Spleen (tissue), 11 donors: ENCODE results near the gene PEX7. TPM values are rescaled to one million over a fixed set of nuclear protein-coding genes. Genes with fewer than 3 reads are reported as not detected.
"Not testable (repeated sequence)": the region's sequence is repeated elsewhere in the genome, so short reads cannot be mapped to it uniquely, and the experiment has no call there.

ENCODE experiments used
- DNase-seq: peaks from one replicate; pipeline ENCODE4 v3.0.0-alpha.2; 2020
- H3K27ac ChIP-seq, 8 donors: fragments of 200-600 bp; sonication (generic) in 7 of 8; 1 replicate in 4 of 8; 2 replicates in 4 of 8; pipeline versions ENCODE4 v1.5.0 to v1.8.0; 2016 to 2021; ENCODE audit warnings: inconsistent platforms in 4 of 8, mild to moderate bottlenecking in 4 of 8, moderate library complexity in 1 of 8
- H3K27me3 ChIP-seq, 7 donors: fragments of 200-600 bp; sonication (generic) in 6 of 7; replicated peaks in 1 of 7; 1 replicate in 4 of 7; 2 replicates in 3 of 7; pipeline versions ENCODE4 v1.5.0 to v1.8.0; 2016 to 2021; ENCODE audit warnings: inconsistent platforms in 3 of 7, mild to moderate bottlenecking in 1 of 7
- H3K36me3 ChIP-seq, 6 donors: fragments of 200-600 bp; sonication (generic) in 5 of 6; 1 replicate in 4 of 6; 2 replicates in 2 of 6; pipeline versions ENCODE4 v1.5.0 to v1.8.0; 2016 to 2021; ENCODE audit warnings: inconsistent platforms in 2 of 6
- H3K4me1 ChIP-seq, 6 donors: fragments of 200-600 bp; sonication (generic) in 5 of 6; 1 replicate in 3 of 6; 2 replicates in 3 of 6; pipeline versions ENCODE4 v1.5.0 to v1.8.0; 2016 to 2021; ENCODE audit warnings: inconsistent platforms in 3 of 6
- H3K4me3 ChIP-seq, 8 donors: fragments of 200-600 bp; sonication (generic) in 7 of 8; 1 replicate in 4 of 8; 2 replicates in 4 of 8; pipeline versions ENCODE4 v1.5.0 to v1.8.0; 2016 to 2021; ENCODE audit warnings: inconsistent platforms in 4 of 8, mild to moderate bottlenecking in 4 of 8, moderate library complexity in 2 of 8
- H3K9me3 ChIP-seq, 8 donors: fragments of 200-600 bp; sonication (generic) in 7 of 8; 1 replicate in 4 of 8; 2 replicates in 4 of 8; pipeline versions ENCODE4 v1.5.0 to v1.8.0; 2016 to 2021; ENCODE audit warnings: inconsistent platforms in 4 of 8
- POLR2A ChIP-seq, 3 donors: fragments of 450-650 bp; IDR thresholded peaks; one replicate each; pipeline ENCODE4 v1.5.1; 2017; ENCODE audit warnings: antibody characterized with exemption in 3 of 3, mild to moderate bottlenecking in 1 of 3
- POLR2AphosphoS5 ChIP-seq, 3 donors: sonication (generic); formaldehyde crosslinking; IDR thresholded peaks; one replicate each; pipeline ENCODE4 v1.5.1; 2017; ENCODE audit warnings: antibody characterized with exemption in 3 of 3
- WGBS, 5 donors: extraction: QIAGEN DNeasy Blood & Tissue Kit in 3 of 5; methylation state at CpG; one replicate each; pipeline versions ENCODE4 v1.1.5 to v1.1.7; 2013 to 2018; 5-methylcytosine and 5-hydroxymethylcytosine counted together
- intact Hi-C: fragments of 100-400 bp; cut with DNase I; formaldehyde crosslinking; loops from one replicate; pipeline ENCODE4 v1.15.0; 2023; ENCODE audit warnings: low total_unique reads
- polyA plus RNA-seq, 3 donors: library from polyadenylated mRNA; stranded (reverse); fragments of 200-250 nt; gene quantifications; one replicate each; pipeline ENCODE4 v1.2.1, GENCODE V29; 2013
- total RNA-seq, 7 donors: library from RNA; depleted of rRNA in 3 of 7; stranded (reverse); fragments of >200 nt in 3 of 7; fragmentation: NEBNext Ultra II Directional in 4 of 7; extraction: Animal tissue kit (Norgen Biotek cat#: 25700) in 4 of 7; gene quantifications; one replicate each; pipeline versions ENCODE4 v1.1.0 to v1.2.1, GENCODE V29; 2016 to 2021
- TF ChIP-seq, protein P1 (sequence below), 11 experiments: fragments of 200-600 bp in 7 of 11; fragments of 450-650 bp in 4 of 11; sonication (generic) in 4 of 11; IDR thresholded peaks in 8 of 11; conservative IDR thresholded peaks in 3 of 11; 1 replicate in 7 of 11; 2 replicates in 4 of 11; pipeline versions ENCODE4 v1.4.0 to v1.8.0; 2016 to 2021; ENCODE audit warnings: antibody characterized with exemption in 11 of 11, inconsistent platforms in 4 of 11, mild to moderate bottlenecking in 1 of 11
- donor health status: healthy with polysubstance abuse.
- donor health status: DM: no; HTN: no; CAD: no; lungs with moderate emphysema.
- donor health status: DM: no; HTN: no; CAD: no.
- donor health status: Bipolar disorder and iron deficiency.
- donor health status: healthy.
- donor health status: DM: no; HTN: no; CAD: no.
- donor health status: DM: yes; HTN: yes; CAD: no.

The PEX7 gene
- total and polyA plus RNA-seq, 10 donors = 2.2 to 6.4 (median 5.0) TPM

DNA sequence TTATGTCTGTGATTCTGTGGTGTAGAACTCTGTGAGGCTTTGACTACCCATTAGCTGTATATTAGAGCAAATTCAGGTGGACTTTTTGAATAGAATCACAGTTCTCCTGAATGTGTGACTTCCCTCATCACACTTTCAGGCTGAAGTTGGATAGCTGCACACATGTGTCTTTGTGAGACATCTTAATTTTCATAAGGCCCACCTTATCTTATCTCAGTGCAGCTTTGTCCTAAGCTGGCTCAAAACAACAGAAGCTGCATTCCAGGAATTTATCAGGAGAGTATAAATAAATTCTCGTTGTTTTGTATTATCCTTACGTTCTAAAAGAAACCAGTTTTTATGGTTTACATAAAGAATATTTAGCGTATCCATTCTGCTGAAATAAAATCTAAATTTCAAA, 73.5 kb downstream of the PEX7 start:
- Histone ChIP-seq H3K27me3 (no peaks in the 10 kb centered on the region), H3K36me3 (peaks cover 2 to 41% (median 19%) of the 10 kb centered on the region in 6 donors), H3K9me3 (no peaks in the 10 kb centered on the region), H3K27ac (no peak overlapping the region), H3K4me1 (peaks cover 0 to 3% (median 0%) of the 10 kb centered on the region in 6 donors), H3K4me3 (no peak overlapping the region)
- intact Hi-C loops = no loop called here
- no peak for DNase-seq
- no peak for TF ChIP-seq POLR2A (IDR thresholded peaks at IDR 0.05)
- no peak for TF ChIP-seq POLR2AphosphoS5 (IDR thresholded peaks at IDR 0.05)
- TF ChIP-seq, protein P1, sequence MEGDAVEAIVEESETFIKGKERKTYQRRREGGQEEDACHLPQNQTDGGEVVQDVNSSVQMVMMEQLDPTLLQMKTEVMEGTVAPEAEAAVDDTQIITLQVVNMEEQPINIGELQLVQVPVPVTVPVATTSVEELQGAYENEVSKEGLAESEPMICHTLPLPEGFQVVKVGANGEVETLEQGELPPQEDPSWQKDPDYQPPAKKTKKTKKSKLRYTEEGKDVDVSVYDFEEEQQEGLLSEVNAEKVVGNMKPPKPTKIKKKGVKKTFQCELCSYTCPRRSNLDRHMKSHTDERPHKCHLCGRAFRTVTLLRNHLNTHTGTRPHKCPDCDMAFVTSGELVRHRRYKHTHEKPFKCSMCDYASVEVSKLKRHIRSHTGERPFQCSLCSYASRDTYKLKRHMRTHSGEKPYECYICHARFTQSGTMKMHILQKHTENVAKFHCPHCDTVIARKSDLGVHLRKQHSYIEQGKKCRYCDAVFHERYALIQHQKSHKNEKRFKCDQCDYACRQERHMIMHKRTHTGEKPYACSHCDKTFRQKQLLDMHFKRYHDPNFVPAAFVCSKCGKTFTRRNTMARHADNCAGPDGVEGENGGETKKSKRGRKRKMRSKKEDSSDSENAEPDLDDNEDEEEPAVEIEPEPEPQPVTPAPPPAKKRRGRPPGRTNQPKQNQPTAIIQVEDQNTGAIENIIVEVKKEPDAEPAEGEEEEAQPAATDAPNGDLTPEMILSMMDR (IDR thresholded peaks at IDR 0.05 in 8 of 11, conservative IDR thresholded peaks at IDR 0.05 in 3 of 11) = no peak
- WGBS, 5 donors = 91 to 96% (median 95%) methylated on average over 3 of the region's 3 CpGs

DNA sequence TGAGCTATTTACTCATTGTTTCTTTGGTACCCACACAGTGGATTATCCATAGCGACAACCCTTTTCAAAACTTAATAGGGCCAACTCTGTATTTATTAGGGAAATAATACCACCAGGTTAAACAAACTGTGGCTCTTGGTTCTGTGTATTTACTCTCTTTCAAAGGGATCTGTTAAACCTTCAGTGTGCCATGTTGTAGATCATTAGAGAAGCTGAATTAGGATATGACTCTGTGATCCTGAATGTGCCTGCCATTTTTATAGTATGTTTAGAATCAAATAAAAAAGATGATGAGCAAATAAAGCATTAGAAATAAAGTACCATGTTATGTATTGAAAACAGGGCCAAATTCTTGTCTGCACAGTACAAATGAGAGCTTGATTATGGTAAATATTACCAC, 74.7 kb downstream of the PEX7 start:
- TF ChIP-seq, protein P1 (IDR thresholded peaks at IDR 0.05 in 8 of 11, conservative IDR thresholded peaks at IDR 0.05 in 3 of 11) = no peak
- TF ChIP-seq POLR2AphosphoS5 (IDR thresholded peaks at IDR 0.05) (no peak), POLR2A (IDR thresholded peaks at IDR 0.05) (no peak)
- 48 to 97% (median 95%) methylated on average over 1 of the region's 1 CpG for WGBS, 5 donors
- intact Hi-C loops = no loop called here

DNA sequence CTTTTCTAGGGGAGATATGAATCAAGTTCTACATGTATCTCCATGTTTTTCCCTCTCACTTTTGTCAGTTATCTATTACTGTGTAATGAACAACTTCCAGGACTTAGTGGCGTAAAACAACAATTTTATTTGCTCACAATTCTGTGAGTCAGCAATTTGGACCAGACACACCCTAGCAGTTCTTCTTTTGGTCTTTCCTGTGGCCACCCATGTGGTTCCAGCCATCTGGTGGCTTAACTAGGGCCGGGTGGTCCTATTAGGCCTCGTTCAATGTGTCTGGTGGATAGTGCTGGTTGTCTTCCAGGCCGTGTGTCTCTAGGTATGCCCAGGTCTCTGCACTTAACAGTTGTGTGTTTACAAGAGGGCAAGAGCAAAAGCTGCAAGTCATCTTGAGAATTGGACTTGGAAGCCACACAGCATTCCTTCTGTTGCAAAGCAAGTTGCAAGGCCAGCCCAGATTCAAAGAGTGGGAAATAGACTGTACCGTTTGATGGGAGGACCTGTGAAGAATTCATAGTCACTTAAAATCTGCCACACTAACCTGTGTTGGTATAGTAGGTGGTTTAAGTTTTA, 78.9 kb downstream of the PEX7 start:
- TF ChIP-seq POLR2AphosphoS5 (IDR thresholded peaks at IDR 0.05) (no peak), POLR2A (IDR thresholded peaks at IDR 0.05) (no peak)
- TF ChIP-seq, protein P1 (IDR thresholded peaks at IDR 0.05 in 8 of 11, conservative IDR thresholded peaks at IDR 0.05 in 3 of 11) = no peak
- no peaks in the 10 kb centered on the region for H3K27me3 ChIP-seq
- intact Hi-C loops = no loop called here
- no peaks in the 10 kb centered on the region for H3K9me3 ChIP-seq
- H3K4me3 ChIP-seq = no peak overlapping the region
- no peak overlapping the region for H3K27ac ChIP-seq
- WGBS, 5 donors = 84 to 94% (median 88%) methylated on average over 5 of the region's 5 CpGs
- no peak for DNase-seq
- H3K4me1 ChIP-seq = no peaks in the 10 kb centered on the region
- peaks cover 2 to 81% (median 35%) of the 10 kb centered on the region in 6 donors for H3K36me3 ChIP-seq

More for the DNA sequence above, 74.7 kb downstream of the PEX7 start:
- no peak overlapping the region for H3K4me3 ChIP-seq
- peaks cover 0 to 3% (median 0%) of the 10 kb centered on the region in 6 donors for H3K4me1 ChIP-seq
- no peak overlapping the region for H3K27ac ChIP-seq
- no peak for DNase-seq
- H3K36me3 ChIP-seq = peaks cover 2 to 52% (median 23%) of the 10 kb centered on the region in 6 donors
- no peaks in the 10 kb centered on the region for H3K9me3 ChIP-seq
- H3K27me3 ChIP-seq = no peaks in the 10 kb centered on the region

DNA sequence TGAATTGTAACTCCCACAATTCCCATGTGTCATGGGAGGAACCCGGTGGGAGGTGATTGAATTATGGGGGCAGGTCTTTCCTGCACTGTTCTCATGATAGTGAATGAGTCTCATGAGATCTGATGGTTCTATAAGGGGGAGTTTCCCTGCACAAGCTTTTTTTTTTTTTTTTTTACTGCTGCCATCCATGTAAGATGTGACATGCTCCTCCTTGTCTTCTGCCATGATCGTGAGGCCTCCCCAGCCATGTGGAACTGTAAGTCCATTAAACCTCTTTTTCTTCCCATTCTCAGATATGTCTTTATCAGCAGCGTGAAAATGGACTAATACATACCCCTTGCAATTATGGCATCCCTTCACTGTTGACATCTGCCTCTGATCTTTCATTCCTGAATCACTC, 82.1 kb downstream of the PEX7 start:
- H3K9me3 ChIP-seq, H3K27me3 ChIP-seq, H3K4me3 ChIP-seq, intact Hi-C loops, DNase-seq, H3K27ac ChIP-seq, H3K4me1 ChIP-seq: not testable (repeated sequence)
- 93 to 98% (median 94%) methylated on average over 3 of the region's 3 CpGs for WGBS, 5 donors
- peaks cover 2 to 67% (median 23%) of the 10 kb centered on the region in 6 donors for H3K36me3 ChIP-seq
